Right ventricle myocardium superior (tissue), 1 donor: Measurements from ENCODE around the gene METTL25. TPM values are rescaled to one million over a fixed set of nuclear protein-coding genes. Genes with fewer than 3 reads are reported as not detected.

Experiments
- ATAC-seq: fragments of 200-7000 bp; cut with Tn5 transposase; one replicate; pipeline ENCODE4 v1.9.1; 2020; ENCODE audit warnings: mild to moderate bottlenecking; ENCODE audit not compliant: poor library complexity
- DNase-seq: peaks from one replicate; pipeline ENCODE4 v3.0.0-alpha.2; 2020
- intact Hi-C: fragments of 100-400 bp; cut with DNase I; formaldehyde crosslinking; loops from one replicate; pipeline ENCODE4 v1.11.2; 2022
- total RNA-seq: library from RNA; stranded (reverse); fragmentation: NEBNext Ultra II Directional; extraction: Animal tissue kit (Norgen Biotek cat#: 25700); gene quantifications from one replicate; pipeline ENCODE4 v1.2.1, GENCODE V29; 2021
- donor health status: DM: no; HTN: yes; CAD: no; lungs with severe emphysema.

METTL25 gene
- total RNA-seq, 1 donor from 2014 or later: 18.1 TPM

DNA sequence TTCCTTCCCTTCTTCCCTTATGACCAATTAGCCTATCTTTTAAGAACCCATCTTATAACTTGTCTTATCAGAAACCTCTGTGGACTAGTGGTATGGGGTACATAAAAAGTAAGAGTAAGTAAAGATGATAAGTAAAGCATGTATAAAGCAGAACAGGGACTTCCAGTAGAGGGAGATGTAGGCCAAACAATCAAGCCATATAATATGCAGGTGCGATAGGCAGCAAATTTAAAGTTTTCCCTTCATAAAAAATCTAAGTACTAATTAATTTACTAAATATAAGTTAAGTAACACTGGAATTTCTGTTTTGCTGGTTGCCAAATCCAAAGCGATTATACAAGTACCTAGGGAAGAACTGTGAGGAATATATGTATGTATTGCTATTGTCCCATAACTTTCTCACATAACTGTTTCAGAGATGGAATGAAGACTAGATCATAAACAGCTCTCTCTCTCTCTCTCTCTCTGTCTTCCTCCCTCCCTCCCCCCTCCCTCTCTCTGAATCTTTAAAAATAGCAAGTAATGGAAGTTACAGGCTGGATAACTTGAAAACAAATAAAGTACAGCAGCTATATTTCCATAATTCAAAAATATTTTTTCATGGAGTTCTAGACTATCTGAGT, 25.7 kb downstream of the METTL25 start:
- intact Hi-C loops: no loop called here
- no peak for ATAC-seq

GRCh38 chr12:82398879-82399278, 40.5 kb downstream of the METTL25 start:
- DNase-seq (no peak), ATAC-seq (no peak)
- intact Hi-C loops: no loop called here

More for the DNA sequence above, 25.7 kb downstream of the METTL25 start:
- no peak for DNase-seq

DNA sequence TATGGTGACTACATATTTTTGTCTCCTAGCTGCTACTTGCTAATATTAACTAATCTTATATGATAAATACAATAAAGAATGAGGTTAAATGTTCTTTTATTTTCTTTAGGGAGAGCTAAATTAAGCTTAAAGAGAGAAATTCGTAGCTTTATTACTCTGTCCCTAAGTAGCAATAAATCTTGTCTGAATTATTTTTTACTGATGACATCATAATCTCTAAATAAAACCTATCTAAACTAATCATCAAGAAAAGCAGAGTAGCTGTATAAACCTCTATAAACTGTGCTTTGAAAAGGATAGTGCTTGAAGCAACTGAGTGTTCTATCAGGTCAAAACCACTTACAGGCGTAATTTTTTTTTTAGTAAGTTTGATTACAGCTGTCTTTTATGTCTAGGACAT, 42.5 kb downstream of the METTL25 start:
- ATAC-seq: no peak
- intact Hi-C loops: no loop called here
- no peak for DNase-seq

GRCh38 chr12:82406651-82407050, 48.3 kb downstream of the METTL25 start:
- no peak for DNase-seq
- no peak for ATAC-seq
- intact Hi-C loops: no loop called here

DNA sequence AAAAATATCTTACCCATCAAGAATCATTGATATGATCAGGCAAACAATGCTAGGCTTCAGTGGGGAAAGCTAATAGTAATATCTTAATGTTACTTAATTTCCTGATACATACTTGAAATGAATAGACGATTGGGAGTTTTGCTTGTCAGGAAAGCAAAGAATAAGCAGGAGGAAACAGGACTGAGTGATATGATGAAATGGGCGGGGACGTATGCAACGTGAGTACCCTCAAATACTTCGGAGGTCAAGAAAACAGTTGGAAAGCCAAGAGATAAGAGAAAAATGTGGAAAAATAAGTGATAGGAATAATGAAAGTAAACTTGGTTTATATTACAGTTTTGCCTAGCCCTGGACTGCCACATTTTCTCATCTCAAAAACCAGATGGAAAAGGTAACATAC, 49.2 kb downstream of the METTL25 start:
- intact Hi-C loops: no loop called here
- ATAC-seq: no peak
- no peak for DNase-seq

GRCh38 chr12:82408844-82409243, 50.5 kb downstream of the METTL25 start:
- intact Hi-C loops: no loop called here
- no peak for ATAC-seq
- DNase-seq: no peak

- intact Hi-C loops: no loop called here
- DNase-seq: no peak
- no peak for ATAC-seq
These were observed 53.4 kb downstream of the METTL25 start for GRCh38 chr12:82411546-82412230.

DNA sequence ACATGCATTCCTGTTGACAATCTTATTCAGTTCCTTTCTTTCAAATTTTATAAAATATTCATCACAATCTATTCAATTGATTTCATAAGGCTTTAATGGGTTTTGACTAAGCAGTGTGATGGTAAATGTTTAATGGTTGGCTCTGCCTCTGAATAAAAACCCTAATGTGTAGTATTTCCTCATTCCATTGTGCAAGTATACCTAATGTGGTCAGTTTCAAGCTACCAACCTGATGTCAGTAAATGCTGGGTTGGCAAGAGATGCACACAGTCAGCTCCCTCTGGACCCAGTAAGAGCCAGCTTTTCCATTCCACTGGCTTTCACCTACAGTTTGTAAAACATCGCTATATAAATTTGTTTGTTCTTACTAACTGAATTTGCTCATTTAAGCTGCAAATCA, 53.9 kb downstream of the METTL25 start:
- ATAC-seq (no peak), DNase-seq (no peak)
- intact Hi-C loops: no loop called here

DNA sequence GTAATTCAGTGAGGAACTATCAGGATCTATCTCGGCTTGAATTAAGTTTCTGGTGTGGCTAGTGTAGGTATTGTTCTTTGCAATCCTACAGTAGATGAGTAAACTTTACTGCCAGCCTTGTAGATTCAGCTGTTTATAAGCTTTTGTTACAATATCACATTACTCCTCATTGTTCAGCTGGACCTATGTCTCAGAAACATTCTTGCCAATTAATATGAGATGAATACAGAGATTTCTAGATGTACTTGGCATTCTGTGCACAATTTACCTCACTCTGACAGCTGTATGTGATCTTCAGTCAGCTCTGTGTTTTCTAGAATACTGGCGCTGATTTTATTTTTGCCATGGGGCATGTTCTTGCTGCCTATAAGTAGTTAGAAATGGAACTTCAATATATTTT, 55.7 kb downstream of the METTL25 start:
- ATAC-seq: no peak

DNA sequence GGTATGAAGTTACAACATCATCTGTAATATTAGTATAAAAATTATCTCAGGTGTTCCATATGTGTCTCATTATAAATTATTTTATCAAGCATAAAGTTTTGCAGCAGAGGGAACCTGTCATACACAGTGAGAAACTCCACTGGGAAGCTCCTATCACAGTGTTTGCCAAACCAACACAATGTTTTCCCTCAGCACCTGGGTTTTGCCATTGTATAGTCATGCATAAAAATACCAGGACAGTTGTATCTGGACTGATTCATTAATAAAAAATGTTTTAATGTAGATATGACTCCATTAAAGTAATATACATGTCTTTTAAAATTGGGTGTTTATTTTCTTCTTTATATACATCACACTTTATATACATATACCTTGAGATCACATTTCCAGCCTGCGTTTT, 56.6 kb downstream of the METTL25 start:
- intact Hi-C loops: no loop called here
- ATAC-seq (no peak), DNase-seq (no peak)

More for the DNA sequence above, 55.7 kb downstream of the METTL25 start:
- DNase-seq: no peak
- intact Hi-C loops: no loop called here

DNA sequence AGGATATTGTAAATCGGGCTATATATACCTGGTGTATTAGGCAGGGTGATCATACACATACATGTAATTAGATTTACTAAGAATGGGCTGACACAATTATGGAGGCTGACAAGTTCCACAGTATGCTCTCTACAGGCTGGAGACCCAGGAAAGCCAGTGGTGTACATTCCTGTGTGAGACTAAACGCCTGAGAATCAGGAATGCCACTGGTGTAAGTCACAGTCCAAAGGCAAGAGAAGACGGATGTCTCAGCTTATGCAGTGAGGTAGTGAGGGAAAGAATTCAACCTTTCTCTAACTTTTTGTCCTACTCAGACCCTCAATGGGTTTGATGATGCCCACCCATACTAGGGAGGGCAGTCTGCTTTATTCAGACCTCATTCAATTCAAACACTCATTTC, 57.1 kb downstream of the METTL25 start:
- ATAC-seq (no peak), DNase-seq (no peak)
- intact Hi-C loops: no loop called here

- intact Hi-C loops: no loop called here
- ATAC-seq (no peak), DNase-seq (no peak)
These were observed 66.9 kb downstream of the METTL25 start for GRCh38 chr12:82425241-82425640.

GRCh38 chr12:82426081-82426480, 67.8 kb downstream of the METTL25 start:
- DNase-seq (no peak), ATAC-seq (no peak)
- intact Hi-C loops: no loop called here

- ATAC-seq (no peak), DNase-seq (no peak)
- intact Hi-C loops: no loop called here
These were observed 68.3 kb downstream of the METTL25 start for GRCh38 chr12:82426586-82426985.

GRCh38 chr12:82430541-82431145, 72.3 kb downstream of the METTL25 start:
- ATAC-seq (no peak), DNase-seq (no peak)
- intact Hi-C loops: no loop called here

GRCh38 chr12:82434392-82434911, 76.1 kb downstream of the METTL25 start:
- DNase-seq: no peak
- intact Hi-C loops: no loop called here

GRCh38 chr12:82436354-82436753, 78.0 kb downstream of the METTL25 start:
- ATAC-seq (no peak), DNase-seq (no peak)
- intact Hi-C loops: no loop called here

More at GRCh38 chr12:82434392-82434911, 76.1 kb downstream of the METTL25 start:
- ATAC-seq: no peak

DNA sequence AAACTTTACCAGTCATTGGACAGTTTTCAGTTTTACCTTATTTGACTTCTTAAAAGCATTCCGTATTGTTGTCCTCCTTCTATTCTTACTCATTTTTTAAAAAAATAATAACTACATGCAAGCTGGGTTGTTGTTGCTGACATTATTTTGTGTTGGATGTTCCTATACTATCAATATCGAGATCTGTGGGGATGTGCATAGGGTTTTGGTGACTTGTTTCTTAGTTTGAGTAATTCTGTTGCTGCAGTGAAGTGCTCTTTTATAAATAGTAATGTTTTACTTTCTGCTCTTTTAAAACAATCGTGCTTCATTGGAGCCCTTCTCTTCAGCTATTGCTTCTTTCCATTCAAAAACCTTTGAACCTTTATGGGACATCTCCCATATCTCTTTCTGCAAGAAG, 79.4 kb downstream of the METTL25 start:
- intact Hi-C loops: no loop called here
- DNase-seq: no peak
- ATAC-seq: no peak

- intact Hi-C loops: no loop called here
- no peak for ATAC-seq
- DNase-seq: no peak
These were observed 80.0 kb downstream of the METTL25 start for GRCh38 chr12:82438356-82438755.

DNA sequence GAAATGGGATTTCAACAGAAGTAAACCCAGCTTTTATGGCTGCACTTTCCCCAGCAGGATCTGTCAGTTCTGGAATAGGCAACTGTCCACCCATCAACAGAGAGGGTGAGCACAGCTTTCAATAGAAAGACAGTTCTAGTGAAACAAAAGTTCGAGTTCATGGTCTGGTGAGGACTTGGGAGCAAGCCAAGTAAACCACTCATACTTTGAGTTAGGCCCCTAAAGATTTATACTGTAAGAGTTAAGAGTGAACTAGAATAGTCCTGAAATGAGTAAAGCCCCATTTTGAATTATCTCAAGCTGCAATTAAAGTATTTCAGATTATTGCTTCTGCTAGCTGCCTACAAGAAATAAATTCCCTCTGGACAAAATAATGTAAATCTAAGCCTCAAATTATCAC, 82.6 kb downstream of the METTL25 start:
- intact Hi-C loops: no loop called here
- no peak for ATAC-seq

More for the DNA sequence above, 82.6 kb downstream of the METTL25 start:
- DNase-seq: no peak
